Osteocyte (in vitro differentiated cells): ENCODE data around the gene MEGF6. TPM values are rescaled to one million over a fixed set of nuclear protein-coding genes. Genes with fewer than 3 reads are reported as not detected.
A peak's percentile ranks its signal among the peaks of the same experiment; 100 is the strongest.

Experiments
- DNase-seq: peaks from one replicate; pipeline ENCODE4 v3.0.0; 2021; ENCODE audit warnings: mixed read lengths; ENCODE audit not compliant: unreplicated experiment; ENCODE audit errors: extremely low spot score
- H3K27ac Mint-ChIP-seq: one replicate; pipeline ENCODE4 v1.8.0; 2021; ENCODE audit warnings: mild to moderate bottlenecking, mixed read lengths; ENCODE audit not compliant: unreplicated experiment
- H3K27me3 Mint-ChIP-seq: one replicate; pipeline ENCODE4 v1.8.0; 2021; ENCODE audit warnings: mixed read lengths; ENCODE audit not compliant: unreplicated experiment
- H3K36me3 Mint-ChIP-seq: one replicate; pipeline ENCODE4 v1.8.0; 2021; ENCODE audit warnings: mixed read lengths; ENCODE audit not compliant: unreplicated experiment
- H3K4me1 Mint-ChIP-seq: one replicate; pipeline ENCODE4 v1.8.0; 2021; ENCODE audit warnings: mixed read lengths; ENCODE audit not compliant: unreplicated experiment
- H3K4me3 Mint-ChIP-seq: one replicate; pipeline ENCODE4 v1.8.0; 2021; ENCODE audit warnings: mild to moderate bottlenecking, moderate library complexity, mixed read lengths; ENCODE audit not compliant: unreplicated experiment
- H3K9me3 Mint-ChIP-seq: one replicate; pipeline ENCODE4 v1.8.0; 2021; ENCODE audit warnings: mixed read lengths; ENCODE audit not compliant: unreplicated experiment
- CTCF ChIP-seq: fragments of 200-600 bp; sonication (generic); IDR thresholded peaks from 2 replicates; pipeline ENCODE4 v1.5.0; 2021; ENCODE audit warnings: antibody characterized with exemption, mild to moderate bottlenecking, moderate library complexity
- total RNA-seq: library from RNA; stranded (reverse); gene quantifications from 2 replicates; pipeline ENCODE4 v1.2.1, GENCODE V29; 2021

Gene MEGF6
- total RNA-seq, 1 donor from 2014 or later: 255 TPM

- peak; percentile 84 for DNase-seq
- Mint-ChIP-seq H3K9me3 (no peaks in the 10 kb centered on the region), H3K4me1 (peaks cover 21% of the 10 kb centered on the region), H3K27me3 (peaks cover 52% of the 10 kb centered on the region), H3K4me3 (no peak within 1 kb of the TSS), H3K27ac (no peak within 1 kb of the TSS), H3K36me3 (peaks cover 1% of the 10 kb centered on the region)
- no peak for TF ChIP-seq CTCF
These were observed 40.7 kb upstream of the MEGF6 start, which contains the start of gene TP73 for GRCh38 chr1:3651930-3652547. Gene TP73, plus strand, starts transcription at chr1:3652516. Its CDS starts 29,850 bp downstream, at chr1:3682366.

- Mint-ChIP-seq H3K9me3 (no peaks in the 10 kb centered on the region), H3K27ac (no peak overlapping the region), H3K36me3 (peaks cover 7% of the 10 kb centered on the region), H3K4me1 (peaks cover 21% of the 10 kb centered on the region), H3K27me3 (peaks cover 46% of the 10 kb centered on the region), H3K4me3 (no peak overlapping the region)
- DNase-seq: peak; percentile 83
- no peak for TF ChIP-seq CTCF
These were observed 40.0 kb upstream of the MEGF6 start for GRCh38 chr1:3651026-3651929.

- H3K27ac Mint-ChIP-seq: no peak overlapping the region
- H3K4me3 Mint-ChIP-seq: peak overlapping the region; percentile 71
- peaks cover 37% of the 10 kb centered on the region for H3K27me3 Mint-ChIP-seq
- H3K36me3 Mint-ChIP-seq: peaks cover 9% of the 10 kb centered on the region
- peaks cover 21% of the 10 kb centered on the region for H3K4me1 Mint-ChIP-seq
- no peak for DNase-seq
- no peaks in the 10 kb centered on the region for H3K9me3 Mint-ChIP-seq
- no peak for TF ChIP-seq CTCF
These were observed 39.1 kb upstream of the MEGF6 start for GRCh38 chr1:3650248-3651025.

GRCh38 chr1:3649342-3650247 is 38.3 kb upstream of the MEGF6 start, which contains the start of gene WRAP73:
Gene WRAP73, minus strand, starts transcription at chr1:3650103. Its CDS starts 104 bp downstream, at chr1:3649999.
- Mint-ChIP-seq H3K27ac (no peak within 1 kb of the TSS), H3K4me1 (peaks cover 21% of the 10 kb centered on the region), H3K36me3 (peaks cover 9% of the 10 kb centered on the region), H3K9me3 (no peaks in the 10 kb centered on the region), H3K4me3 (peak within 1 kb of the TSS; percentile 71), H3K27me3 (peaks cover 29% of the 10 kb centered on the region)
- peak; percentile 93 for DNase-seq
- TF ChIP-seq CTCF: peak; percentile 13
